Glomerular visceral epithelial cell (primary cell): ENCODE measurements around the gene MAMSTR.
A peak's percentile ranks its signal among the peaks of the same experiment; 100 is the strongest.

Source experiments
- DNase-seq: peaks from one replicate; pipeline ENCODE4 v3.0.0-alpha.2; 2016; ENCODE audit errors: extremely low spot score

Gene MAMSTR

DNA sequence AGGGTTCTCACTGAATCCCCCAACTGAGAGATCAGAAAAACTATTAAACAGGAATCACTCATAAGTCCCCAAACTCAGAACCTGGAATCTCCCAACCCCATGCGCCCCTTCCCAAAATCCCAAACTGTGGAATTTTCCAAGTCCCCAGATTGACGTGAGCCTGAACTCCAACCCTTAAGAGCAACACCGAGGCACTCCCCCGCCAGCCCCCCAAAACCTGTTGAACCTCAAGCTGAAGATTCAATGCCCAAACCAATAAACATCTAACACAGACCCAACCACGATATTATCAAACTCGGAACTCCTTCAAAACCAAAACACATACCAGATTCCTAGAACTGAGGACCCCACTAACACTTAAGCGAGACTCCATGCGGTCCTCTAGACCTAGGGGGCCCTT lies 26.6 kb upstream of the MAMSTR start:
- DNase-seq, result no peak

- DNase-seq, result peak; percentile 61
Measured at GRCh38 chr19:48745208-48745995, 25.9 kb upstream of the MAMSTR start.

- no peak for DNase-seq
Measured at GRCh38 chr19:48742096-48742495, 22.6 kb upstream of the MAMSTR start.

GRCh38 chr19:48741129-48741999 lies 21.8 kb upstream of the MAMSTR start:
- no peak for DNase-seq

GRCh38 chr19:48740164-48740972 lies 20.8 kb upstream of the MAMSTR start, which contains the start of gene RASIP1:
RASIP1 (minus strand) TSS chr19:48740610; CDS start chr19:48740282, 328 bp downstream.
- DNase-seq, result no peak

GRCh38 chr19:48739404-48740163 lies 20.1 kb upstream of the MAMSTR start:
- DNase-seq, result no peak

DNA sequence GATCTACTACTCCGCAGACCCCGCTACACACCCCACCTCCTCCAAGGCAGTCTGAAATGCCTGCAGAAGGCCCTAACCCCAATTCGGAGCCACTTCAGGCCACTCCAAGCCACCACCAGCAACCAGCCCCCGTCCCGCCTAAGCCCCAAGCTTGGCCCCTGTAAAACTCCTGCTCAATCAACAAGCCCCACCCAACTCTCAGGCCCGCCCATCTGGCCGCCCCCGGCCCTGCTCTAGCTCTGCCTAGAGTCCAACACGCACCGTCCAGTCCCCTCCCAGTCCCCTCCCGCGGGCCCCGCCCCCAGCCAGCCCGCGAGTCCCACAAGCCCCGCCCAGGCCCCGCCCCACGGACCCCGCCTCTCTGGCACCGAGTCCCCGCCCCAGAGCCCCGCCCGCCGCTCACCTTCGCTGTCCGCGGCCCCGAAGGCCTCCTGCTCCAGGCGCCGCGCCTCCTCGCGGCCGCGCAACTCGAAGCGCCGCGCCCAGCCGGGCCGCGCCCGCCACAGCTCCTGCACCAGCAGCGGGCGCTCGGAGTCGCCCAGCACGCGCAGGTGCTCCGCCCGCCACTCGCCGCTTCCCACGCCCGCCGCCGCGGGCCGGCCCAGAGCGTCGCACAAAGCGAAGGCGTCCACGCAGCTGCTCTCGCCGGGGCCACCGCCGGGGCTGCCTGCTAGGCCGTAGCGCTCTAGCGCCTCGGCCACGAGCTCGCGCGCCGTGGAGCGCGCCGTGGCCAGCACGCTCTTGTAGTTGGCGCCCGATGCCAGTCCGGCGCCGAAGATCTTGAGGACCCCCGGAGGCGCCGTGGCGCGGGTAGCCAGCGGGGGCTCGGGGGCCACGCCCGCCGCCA lies 19.3 kb upstream of the MAMSTR start:
- peak; percentile 94 for DNase-seq

DNA sequence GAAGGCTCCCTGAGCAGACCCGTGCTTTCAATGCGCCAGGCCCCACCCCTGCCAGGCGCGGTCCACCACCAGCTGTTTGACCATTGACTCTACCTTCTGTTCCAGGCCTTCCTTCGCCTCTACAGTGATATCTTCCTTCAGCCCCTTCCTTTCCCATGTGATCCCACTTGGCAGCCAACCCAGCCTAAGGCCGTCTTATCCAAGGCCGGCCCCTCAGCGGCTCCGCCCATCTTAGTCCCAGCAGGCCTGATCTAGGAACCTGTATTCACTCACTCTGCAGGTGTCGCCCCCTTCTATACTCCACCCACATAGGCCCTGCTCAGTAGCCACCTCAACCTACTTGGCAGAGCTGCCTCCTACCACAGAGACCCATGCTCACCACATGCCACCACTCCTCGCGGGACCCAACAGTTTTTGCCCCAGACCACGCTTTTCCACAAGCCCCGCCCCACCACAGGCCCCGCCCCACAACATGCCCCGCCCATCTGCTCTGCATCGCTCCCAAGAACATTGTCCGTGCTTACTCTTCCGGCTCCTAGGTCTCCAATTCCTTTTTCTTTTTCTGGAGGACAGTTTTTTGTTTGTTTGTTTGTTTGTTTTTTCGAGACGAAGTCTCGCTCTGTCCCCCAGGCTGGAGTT lies 18.0 kb upstream of the MAMSTR start:
- no peak for DNase-seq

DNA sequence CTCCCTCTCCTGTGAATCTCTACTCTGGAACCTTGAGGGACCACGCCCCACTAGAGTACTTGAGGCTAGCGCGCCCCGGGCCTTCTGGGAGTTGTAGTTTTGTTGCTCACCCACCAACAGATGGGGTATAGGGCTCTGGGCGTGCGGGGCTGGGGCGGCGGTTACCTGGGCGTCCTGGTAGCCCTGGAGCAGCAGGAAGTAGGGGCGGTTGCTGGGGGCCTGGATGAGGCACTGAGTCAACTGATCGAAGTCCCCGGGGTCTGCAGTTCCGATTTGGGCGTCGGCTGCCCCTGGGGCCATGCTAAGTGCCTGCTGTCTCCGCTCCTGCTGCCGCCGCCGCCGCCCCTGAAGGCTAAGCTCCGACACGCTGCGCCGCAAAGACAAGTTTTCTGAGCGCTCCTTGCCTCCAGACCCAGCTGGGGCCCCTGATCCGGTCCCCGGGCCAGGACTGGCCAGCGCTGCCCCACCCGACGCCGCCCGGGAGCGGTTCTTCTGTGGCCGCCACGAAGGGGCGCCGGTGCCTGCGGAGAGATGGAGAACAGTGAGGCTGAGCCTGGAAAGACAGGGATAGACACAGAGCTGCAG lies 15.6 kb upstream of the MAMSTR start:
- no peak for DNase-seq

DNA sequence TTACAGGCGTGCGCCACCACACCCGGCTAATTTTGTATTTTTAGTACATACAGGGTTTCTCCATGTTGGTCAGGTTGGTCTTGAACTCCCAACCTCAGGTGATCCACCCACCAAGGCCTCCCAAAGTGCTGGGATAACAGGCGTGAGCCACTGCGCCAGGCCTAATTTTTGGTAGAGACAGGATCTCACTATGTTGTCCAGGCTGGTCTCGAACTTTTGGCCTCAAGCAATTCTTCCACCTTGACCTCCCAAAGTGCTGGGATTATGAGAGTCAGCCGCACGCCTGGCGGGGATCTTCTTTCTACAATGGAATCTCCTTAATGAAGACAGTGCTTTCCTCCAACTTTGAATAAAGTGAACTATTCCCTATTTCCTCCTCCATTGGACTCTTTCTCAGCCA lies 15.1 kb upstream of the MAMSTR start:
- no peak for DNase-seq

DNA sequence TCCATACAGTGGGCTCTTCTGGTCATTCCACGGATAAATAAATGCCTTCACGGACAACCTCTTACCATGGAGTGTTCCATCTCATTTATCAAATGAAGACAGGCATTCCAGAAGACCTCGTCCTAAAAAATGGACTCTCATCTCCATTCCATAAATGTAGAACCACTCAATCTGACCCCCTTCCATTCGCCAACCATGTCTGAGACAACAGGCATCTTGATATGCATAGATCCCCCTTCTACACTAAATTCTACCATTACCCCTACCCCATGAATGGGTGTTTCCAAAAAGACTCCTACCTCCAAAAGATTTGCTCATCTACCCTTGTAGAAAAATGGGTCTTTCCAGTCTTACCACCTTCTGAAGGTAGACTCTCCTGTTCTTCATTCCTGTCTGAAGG lies 11.9 kb upstream of the MAMSTR start:
- no peak for DNase-seq

- DNase-seq, result no peak
Measured at GRCh38 chr19:48728911-48729664, 9.6 kb upstream of the MAMSTR start.

DNA sequence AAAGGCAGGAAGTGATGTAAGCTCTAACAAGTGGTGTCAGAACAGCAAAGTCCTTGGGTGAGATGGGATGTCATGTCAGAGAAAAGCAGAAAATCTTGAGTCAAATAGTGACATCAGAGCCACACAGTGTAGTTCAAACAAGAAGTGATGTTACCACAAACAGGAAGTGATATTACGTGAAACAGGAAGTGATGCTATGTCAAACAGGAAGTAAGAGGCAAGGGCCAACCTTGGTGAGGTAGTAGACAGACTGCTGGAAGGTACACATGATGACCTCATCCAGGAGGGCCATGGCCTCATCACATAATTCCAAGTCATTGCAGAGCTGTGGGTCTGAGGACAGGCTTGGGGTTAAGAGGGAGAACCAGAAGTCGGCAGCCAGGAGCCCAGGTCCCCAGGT lies 7.0 kb upstream of the MAMSTR start:
- DNase-seq, result no peak

- DNase-seq, result peak; percentile 76
Measured at GRCh38 chr19:48724796-48725753, 5.5 kb upstream of the MAMSTR start.

- DNase-seq, result no peak
Measured at GRCh38 chr19:48722196-48722708, 2.7 kb upstream of the MAMSTR start.

- DNase-seq, result peak; percentile 98
Measured at GRCh38 chr19:48720613-48721296, 1.2 kb upstream of the MAMSTR start.

GRCh38 chr19:48720251-48720612 lies 707 bp upstream of the MAMSTR start:
- no peak for DNase-seq
